Stimulated activated CD4-positive, alpha-beta T cell treated with anti-CD3 and anti-CD28 coated beads, TNF-alpha, amount 100 ng/mL, for 48 hours (primary cell): ENCODE measurements around the gene DYTN.
"Not testable (repeated sequence)": the region's sequence is repeated elsewhere in the genome, so short reads cannot be mapped to it uniquely, and the experiment has no call there.

Experiments used
- DNase-seq, 3 donors: peaks; one replicate each; pipeline ENCODE4 v3.0.0-alpha.2; 2020; ENCODE audit warnings: low read depth in 3 of 3

The DYTN gene, protein sequence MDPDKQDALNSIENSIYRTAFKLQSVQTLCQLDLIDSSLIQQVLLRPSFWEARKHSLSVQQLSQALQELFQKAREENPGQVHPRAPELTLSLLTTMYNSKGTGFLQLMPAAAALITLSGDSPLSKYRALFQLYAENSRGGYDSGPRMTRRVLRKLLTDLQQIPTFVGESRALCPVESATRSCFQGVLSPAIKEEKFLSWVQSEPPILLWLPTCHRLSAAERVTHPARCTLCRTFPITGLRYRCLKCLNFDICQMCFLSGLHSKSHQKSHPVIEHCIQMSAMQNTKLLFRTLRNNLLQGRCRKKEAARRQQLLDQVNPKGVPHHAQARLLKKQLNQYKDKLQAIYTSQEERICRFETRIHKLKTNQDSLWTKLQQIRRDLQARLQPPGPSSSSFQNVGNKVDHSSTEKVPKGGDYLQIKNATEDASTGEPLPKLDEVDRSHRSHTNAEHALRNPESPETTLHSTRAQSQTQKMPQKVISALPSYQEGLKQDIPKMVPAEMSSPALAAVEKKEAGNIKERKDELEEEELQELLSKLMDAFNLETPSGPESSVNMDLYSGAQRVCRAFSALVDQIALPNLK

DNA sequence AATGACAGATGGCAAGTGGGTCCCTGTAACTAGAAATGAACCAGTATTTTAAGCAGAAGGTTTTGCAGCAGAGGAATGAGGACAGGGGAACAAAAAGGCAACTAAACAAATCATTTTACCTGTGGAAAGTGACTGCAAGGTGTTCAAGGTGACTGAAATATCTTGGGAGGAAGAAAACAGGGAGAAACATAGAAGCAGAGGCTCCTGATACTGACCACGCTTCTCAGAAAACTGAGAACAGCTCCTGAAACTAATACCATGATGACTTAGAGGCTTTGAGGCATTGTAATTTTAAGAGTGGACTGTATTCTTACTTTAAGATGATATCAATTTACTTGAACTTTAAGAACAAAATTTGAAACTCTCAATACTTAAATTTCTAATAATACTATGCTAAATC, at the start of gene DYTN:
Gene DYTN (minus strand): TSS at position 101 of the 400 bp plus-strand sequence. CDS start 117 bp downstream, outside the sequence.
- no peak for DNase-seq

DNA sequence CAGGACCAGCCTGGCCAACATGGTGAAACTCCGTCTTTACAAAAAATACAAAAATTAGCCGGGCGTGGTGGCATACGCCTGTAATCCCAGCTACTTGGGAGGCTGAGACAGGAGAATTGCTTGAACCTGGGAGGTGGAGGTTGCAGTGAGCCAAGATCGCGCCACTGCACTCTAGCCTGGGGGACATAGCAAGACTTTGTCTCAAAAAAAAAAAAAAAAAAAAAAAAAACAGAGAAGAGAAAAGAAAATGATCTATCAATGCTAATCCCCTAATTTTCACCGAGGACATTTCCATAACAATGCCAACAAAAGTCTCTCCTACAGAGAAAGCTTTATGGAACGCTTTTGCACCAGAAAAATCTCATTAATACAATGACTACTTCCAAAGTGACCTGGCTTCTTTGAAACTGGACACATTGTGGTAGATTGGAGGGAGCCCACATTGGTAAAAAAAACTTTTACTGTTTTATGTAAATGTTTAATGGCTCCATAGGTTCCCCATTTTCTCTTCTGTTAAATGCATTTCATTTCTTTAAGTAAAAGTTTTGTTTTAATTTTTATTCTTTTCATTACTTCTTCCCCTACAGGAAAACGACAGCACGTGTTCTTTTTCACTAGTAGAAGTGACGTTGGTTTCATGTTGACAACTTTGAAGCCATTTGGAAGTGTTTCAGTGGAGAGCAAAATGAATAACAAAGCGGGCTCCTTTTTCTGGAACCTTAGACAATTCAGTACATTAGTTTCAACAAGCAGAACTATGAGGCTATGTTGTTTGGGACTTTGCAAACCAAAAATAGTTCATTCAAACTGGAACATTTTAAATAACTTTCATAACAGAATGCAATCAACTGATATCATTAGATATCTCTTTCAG, 48.1 kb upstream of the DYTN start:
- no peak for DNase-seq

DNA sequence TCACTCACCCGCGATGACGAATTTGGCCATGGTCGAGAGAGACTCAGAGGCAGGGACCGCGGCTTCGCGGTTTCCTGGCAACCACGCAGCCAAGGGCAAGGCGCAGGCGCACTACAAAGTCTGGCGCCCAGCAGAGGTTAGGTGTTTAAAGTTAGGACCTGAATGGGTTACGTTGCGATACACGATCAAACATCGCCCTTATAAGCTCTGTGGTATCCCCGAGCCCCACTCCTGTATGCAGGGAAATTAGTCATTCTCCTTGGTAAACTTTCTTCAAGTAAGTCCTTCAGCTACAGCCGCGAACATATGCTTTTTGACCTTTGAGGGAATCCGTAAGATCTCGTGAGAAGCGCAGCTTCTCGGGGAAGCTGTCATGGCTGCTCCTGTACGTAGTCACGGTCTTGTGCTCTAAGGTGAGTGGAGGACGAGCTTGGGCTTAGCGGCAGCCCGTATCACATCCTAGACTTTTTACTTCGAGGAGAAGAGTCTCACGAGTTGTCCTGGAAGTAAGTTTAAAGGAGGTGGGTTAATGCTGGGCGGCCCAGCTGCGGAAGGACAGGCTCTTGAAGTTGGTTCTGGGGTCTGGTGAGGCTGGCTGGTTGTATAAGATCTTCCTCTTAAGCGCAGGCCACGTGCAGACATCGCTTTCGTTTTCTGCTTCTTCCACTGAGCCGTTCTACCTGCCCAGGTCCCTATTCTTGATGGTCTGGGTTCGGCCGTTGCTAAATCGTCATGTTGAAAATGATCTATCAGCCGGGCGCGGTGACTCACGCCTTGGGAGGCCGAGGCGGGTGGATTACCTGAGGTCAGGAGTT, 47.3 kb upstream of the DYTN start, which contains the start of the genes FASTKD2 and MDH1B:
Gene FASTKD2 (plus strand): TSS at position 365 of the 815 bp plus-strand sequence. CDS start 1,088 bp downstream, outside the sequence.
Gene MDH1B (minus strand): TSS at position 87 of the 815 bp plus-strand sequence. CDS start 57 bp downstream, at position 30.
- peak; percentile 75 to 83 (median 81) for DNase-seq

DNA sequence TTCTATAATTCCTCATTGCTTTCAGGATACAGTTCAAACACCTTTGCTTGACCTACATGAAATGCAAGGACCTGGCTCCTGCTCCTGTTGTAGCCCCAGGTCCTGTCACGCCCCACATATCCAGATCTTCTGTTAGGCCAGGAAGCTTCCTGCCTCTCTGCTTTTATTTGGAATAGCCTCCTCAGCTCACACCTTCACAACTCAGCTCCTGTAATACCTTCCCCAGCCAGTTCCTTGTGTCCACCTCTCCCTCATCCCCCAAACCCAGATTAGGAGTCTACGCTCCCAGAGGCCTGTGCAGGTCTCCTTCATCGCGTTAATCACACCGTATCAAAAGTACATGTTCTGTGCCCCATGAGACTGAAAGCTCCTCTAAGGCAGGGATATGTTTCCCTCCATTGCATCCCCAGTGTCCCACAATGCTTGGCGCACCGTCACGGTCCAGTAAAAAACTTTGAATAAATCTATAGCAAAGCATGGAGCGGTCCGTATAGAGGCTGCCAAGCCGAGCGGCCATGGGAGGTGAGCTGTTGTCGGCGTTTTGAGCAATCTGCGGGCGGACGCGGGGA, 46.6 kb upstream of the DYTN start:
- no peak for DNase-seq

DNA sequence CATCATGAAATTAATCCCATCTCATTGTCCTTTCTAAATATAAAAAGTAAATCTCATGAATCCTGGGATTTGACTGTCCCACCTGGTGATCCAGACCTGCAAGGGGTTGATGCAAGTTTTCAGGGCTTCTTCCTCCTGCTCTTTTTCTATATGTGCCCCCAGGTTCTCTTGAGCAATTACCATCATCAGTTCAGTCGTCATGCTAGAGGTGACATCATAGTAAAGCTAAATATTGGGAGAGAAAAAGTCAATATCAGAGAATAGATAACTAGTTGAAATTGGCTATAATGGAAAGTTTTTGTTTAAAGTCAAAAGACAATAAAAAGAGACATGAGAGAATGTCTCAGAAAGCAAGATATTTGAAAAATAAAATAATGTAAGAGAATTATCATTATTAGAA, 38.6 kb upstream of the DYTN start:
- DNase-seq = no peak

DNA sequence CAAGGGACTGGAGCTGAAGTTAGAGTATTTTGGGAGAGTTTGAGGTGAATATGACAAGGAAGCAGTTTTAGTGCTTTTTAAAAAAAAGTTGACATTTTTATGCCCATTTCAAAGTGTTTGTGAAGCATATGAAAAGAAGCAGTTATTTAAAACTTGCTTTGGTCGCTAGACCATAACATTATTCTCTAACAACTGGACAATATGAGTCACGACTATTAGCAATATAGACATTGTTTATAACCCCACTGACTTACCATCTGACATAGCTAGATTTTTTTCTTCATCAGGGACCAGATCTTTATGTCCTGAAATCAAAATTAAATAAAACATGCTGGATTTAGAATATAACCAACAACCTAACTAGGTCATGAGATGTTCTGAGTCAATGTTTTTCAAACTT, 22.6 kb upstream of the DYTN start:
- no peak for DNase-seq

DNA sequence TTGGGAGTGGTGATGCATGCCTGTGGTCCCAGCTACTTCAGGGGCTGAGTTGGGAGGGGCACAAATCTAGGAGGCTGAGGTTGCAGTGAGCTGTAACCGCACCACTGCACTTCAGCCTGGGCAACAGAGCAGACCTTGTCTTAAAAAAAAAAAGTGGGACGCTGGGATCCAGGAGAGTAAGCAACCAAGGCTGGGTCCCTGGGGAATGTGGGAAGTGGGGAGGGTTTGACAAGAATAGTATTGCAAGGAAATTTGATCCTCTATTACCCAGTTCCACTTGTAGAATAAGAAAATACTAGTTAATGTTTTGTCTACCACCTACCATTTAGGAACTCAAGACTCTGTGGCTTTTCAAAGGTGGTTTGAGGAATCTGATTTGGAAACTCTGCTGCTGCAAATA, 21.1 kb upstream of the DYTN start:
- DNase-seq = no peak

DNA sequence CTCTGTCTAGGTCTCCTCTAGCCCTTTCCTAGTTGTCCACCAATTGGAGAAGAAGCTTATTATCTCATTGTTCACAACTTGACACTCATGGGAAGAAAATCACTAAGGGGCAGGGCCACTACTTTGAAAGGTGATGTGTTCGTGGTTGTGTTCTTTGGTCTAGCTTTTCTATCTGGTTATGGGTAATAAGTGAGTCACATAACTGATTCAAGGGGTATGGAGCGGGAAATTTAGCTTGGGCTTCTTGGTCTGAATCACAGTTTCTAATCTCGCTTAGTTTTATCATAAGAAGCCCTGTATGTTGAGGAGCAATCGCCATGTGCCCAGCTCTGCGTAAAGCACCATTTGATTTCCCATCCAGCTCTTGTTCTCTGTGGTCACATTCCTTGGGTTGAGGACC, 18.7 kb upstream of the DYTN start:
- DNase-seq = peak in 1 of 3 donors; percentile 7

DNA sequence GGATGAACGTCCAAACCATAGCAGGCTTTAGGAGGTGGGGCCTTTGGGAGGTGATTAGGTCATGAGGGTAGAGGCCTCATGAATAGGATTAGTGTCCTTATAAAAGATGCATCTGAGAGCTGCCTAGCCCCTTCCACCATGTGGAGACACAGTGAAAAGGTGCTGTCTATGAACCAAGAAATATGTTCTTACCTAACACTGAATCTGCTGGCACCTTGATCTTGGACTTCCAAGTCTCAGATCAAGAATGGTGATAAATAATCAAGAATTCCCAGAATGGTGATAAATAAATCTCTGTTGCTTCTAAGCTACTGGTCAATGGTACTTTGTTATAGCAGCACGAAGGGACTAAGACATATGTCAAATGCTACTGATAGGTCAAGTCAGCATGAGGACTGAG, 15.1 kb upstream of the DYTN start:
- DNase-seq = no peak

DNA sequence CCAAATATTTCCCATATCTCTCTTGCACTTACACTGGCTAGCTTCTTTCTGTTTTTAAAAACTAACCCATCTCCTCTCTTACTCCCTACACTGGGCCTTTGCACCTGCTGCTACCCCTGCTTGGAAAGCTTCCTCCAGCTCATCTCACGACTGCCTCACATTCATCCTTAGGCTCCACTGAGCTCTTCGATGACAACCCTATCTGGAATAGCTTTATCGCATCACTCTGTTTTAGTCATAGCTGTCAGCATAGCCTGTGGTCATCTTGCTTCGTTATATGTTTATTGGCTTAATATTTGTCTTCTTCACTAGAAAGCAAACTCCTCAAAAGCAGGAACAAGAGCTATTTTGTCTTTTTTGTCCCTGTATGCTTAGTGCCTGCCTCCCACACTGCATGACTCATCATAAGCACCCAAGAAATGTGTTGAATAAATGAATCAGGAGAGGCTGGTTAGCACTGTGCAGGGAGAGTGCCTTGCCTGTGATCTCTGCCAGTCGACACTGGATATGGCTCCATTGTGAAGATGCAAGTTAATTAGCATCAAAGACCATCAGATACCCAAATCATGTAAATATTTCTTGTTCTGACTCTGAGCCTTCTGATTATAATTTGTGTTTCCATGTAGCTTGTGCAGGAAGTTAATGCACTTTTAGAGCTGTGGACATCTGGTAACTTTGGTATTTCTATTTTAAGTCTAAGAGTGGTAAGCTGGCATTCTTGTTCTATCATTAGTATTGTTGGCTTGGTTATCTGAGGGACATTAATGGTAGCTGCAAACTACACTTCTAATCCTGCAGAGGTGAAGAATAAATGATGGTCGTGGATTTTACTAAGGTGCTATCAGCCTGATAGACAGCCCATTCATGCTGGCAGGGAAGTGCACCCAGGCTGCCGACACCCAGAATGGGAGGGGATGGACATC, 10.3 kb upstream of the DYTN start:
- DNase-seq = peak in 1 of 3 donors; percentile 4

DNA sequence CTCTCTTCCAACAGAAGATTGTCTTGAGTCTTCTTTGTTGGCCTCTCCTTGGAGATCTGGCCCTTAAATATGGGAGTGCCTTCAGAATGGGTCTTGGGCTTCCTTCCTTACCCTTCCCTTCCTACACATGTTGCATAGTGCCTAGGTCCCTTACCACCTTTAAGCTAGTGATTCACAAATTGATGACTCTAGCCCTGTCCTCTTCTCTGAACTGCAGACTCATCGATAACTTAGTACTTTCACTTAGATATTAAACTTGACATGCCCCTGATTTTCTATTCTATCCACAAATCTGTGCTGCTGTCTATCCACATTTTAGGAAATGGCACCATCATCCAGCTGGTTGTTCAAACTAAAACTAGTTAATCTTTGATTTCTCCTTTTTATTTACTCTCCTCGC, 9.1 kb upstream of the DYTN start:
- no peak for DNase-seq

DNA sequence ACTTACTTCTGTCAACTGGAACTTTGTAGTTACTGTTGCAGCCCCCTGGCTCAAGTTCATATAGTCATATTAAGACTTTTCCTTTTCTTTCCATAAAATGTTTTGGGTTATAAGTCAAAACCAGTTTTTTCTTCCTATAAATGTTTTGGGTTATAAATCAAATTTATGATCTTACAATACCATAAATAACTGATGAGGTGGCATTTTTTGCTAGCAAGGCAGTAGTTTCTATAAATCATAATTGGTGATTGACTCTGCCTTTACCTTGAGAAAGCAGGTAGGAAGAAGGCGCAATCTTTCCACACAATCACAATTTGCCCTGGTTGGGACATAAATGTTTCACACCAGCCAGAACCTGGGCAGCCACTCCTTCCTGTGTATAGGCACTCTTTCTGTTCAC, 5.1 kb upstream of the DYTN start:
- no peak for DNase-seq

DNA sequence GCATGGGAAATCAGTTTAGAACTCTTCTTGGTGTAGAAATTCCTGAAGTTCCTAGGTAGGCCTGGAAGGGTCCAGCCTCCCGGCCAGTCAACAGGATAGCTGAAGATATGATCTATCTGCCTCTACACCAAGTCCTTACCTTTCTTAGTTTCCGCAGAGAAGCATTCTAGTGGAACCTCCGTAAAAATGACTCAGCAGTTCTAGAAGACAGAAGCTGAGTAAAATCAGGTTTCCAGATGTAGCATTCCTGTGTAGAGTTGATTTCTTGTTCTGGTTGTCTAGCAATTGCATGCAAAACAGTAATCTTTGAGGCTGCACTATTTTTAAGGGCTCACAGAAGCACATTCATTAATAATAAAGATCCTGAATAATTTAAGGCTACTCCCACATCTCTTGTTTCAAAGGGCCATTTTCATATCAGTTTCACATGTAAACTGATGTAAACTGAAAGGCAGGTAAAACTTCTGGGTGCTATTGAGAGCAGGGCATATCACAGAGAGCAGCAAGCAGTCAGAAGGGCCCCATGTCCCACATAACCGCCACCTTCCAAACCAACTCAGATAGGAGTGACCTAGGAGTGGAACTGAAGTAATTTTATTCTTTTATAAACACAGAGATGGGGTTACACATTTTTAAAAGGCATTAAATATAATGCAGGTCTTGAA, 3.2 kb upstream of the DYTN start:
- no peak for DNase-seq

DNA sequence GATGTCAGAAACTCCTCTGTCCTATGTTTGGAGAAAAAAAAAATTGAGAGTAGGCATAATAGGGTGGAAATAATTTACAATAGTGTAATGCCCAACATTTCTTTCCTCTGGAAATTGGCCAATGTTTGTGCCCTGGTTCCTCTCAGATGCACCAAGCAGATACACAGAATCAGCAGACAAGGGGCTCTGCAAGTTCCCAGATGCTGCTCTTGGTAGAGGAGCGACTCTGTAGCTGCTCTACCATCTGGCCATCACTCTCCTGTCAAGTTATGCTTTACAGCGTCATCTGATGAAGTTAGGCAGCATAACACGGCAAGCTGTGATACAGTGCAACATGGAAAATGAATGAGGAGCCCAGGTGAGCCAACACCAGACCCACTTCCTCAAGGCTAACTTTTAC, 1.6 kb downstream of the DYTN start:
- no peak for DNase-seq

DNA sequence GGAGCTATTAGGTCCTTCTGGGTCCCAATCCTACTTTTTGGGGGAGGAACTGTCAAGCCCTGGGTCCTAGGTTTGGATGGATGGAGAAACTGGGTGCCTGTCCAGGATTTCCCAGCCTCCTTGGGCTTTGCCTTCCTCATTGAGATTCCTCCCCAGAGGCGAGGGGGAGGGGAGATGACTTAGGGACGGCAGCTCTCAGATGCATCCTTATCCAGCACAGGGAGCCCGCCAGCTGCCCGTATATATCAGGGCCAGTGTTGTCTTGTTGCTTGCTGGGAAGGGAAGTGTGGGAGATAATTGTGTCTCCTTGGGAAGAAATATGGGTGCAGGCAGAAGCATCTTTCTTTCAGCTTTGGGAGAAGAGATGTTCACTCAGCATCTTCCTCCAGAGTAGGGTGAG, 3.0 kb downstream of the DYTN start:
- not testable (repeated sequence) for DNase-seq

DNA sequence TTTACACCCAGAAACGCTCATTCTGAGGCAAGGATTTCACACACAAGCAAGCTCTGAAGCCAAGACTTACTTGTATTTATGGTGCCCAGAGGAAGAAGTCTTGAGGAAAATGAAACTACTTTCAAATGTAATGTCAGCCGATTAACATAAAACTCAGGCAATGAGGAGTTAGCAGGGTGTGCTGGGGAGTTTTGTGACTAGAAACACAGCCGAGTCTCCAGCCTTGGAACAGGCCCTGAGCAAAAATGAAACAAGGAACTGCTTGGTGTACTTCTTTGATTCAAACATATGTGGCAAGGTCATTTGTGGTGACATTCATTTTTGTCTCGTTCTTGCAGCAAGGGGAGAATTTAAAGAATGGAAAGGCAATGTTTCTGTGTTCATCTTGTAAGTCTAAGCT, 4.5 kb downstream of the DYTN start:
- DNase-seq = no peak

DNA sequence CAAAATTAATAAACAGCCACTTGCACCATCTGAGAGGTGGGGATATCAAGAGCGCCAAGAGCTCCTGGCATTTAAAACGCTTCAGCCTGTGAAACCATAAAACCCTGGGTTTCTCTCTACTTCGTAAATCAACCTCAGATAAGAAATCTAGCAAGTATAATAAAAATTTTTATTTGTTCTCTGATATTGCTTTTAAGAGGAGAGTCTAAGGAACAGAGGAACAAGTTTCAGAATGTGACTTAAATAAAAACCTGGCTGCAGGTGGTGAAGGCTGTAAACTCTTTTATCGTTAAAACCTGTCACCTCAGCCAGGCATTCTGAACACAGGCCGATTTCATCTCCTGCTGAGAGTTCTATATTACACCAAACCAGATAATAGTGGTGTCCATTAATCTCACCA, 9.9 kb downstream of the DYTN start:
- no peak for DNase-seq

DNA sequence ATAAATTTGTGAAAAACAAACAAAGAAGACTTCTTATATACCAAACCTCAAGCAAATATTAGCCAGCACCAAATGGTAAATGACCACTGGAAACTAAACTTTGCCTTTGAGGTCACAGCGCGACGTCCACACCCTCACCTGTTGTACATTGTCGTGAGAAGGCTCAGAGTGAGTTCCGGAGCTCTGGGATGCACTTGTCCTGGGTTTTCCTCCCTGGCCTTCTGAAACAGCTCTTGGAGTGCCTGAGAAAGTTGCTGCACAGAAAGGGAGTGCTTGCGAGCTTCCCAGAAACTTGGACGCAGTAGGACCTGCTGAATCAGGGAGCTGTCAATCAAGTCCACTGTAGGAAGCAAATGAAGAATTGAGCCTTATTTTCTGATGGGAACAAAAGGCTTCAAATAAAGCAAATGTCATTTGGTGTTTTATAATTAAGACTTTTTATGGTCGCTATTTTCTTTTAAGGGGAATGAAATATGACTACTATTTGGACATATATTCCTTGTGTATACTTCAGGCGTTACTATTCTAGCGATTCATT, 11.0 kb downstream of the DYTN start:
- no peak for DNase-seq

DNA sequence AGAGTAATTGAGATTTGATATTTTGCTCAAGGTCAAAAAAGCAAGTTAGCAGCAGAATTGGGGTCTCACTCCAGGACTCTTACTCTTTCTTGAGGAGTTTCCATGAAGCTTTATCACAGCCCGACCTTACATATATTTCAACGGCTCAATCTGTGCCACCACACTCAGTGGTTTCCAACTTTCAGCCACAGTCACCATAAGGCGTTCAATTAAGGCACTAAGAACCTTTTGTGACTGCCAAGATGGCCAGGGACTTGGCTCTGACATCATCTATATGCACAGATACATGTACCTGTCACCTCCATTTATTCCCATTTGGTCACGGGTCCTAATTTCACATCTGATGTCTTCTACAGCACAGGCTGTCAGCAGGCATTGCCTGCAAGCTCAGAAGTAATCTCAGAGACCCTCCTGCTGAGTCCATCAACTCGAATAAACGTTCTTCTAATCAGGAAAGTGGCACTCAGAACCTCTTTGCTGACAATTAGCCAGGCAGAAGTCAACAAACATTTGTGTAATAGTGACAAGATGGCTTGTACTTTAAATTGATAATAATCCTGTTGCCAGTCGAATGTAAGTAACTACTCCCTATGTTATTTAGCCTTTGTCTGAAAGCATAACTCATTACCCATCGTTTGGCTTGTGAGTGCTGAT, 16.1 kb downstream of the DYTN start:
- DNase-seq = no peak
